Lower lobe of right lung (tissue), 2 donors: ENCODE measurements around the gene EPS8L1. TPM values are rescaled to one million over a fixed set of nuclear protein-coding genes. Genes with fewer than 3 reads are reported as not detected.
A peak's percentile ranks its signal among the peaks of the same experiment; 100 is the strongest.

Source experiments
- ATAC-seq, 2 donors: fragments of 200-7000 bp; cut with Tn5 transposase; one replicate each; pipeline ENCODE4 v1.9.1; 2020 to 2022; ENCODE audit warnings: mild to moderate bottlenecking in 2 of 2, moderate library complexity in 2 of 2
- DNase-seq: peaks from one replicate; pipeline ENCODE4 v3.0.0-alpha.2; 2020
- H3K27ac ChIP-seq: fragments of 200-600 bp; one replicate; pipeline ENCODE4 v1.8.0; 2022
- H3K27me3 ChIP-seq: fragments of 200-600 bp; one replicate; pipeline ENCODE4 v1.8.0; 2022; ENCODE audit warnings: low read depth
- H3K36me3 ChIP-seq: fragments of 200-600 bp; one replicate; pipeline ENCODE4 v1.8.0; 2022; ENCODE audit warnings: mild to moderate bottlenecking
- H3K4me1 ChIP-seq: fragments of 200-600 bp; one replicate; pipeline ENCODE4 v1.8.0; 2022
- H3K4me3 ChIP-seq: fragments of 200-600 bp; one replicate; pipeline ENCODE4 v1.8.0; 2022; ENCODE audit warnings: mild to moderate bottlenecking
- H3K9me3 ChIP-seq: fragments of 200-600 bp; one replicate; pipeline ENCODE4 v1.8.0; 2022
- CTCF ChIP-seq: fragments of 200-600 bp; IDR thresholded peaks from one replicate; pipeline ENCODE4 v1.8.0; 2022; ENCODE audit warnings: antibody characterized with exemption, mild to moderate bottlenecking
- intact Hi-C: fragments of 100-400 bp; cut with DNase I; formaldehyde crosslinking; loops from one replicate; pipeline ENCODE4 v1.11.0; 2022
- total RNA-seq: library from RNA; stranded (reverse); fragmentation: NEBNext Ultra II Directional; extraction: Animal tissue kit (Norgen Biotek cat#: 25700); gene quantifications from one replicate; pipeline ENCODE4 v1.2.1, GENCODE V29; 2021
- donor health status: DM: no; HTN: yes; CAD: no; lungs with severe emphysema.

EPS8L1 gene
- total RNA-seq, 1 donor from 2014 or later: 28.1 TPM

- Histone ChIP-seq H3K36me3 (peaks cover 27% of the 10 kb centered on the region), H3K9me3 (no peaks in the 10 kb centered on the region), H3K4me3 (no peak overlapping the region), H3K4me1 (peaks cover 41% of the 10 kb centered on the region), H3K27ac (peak overlapping the region; percentile 83), H3K27me3 (no peaks in the 10 kb centered on the region)
- DNase-seq (no peak), ATAC-seq (peak in 1 of 2 donors; percentile 27)
- no peak for TF ChIP-seq CTCF
- intact Hi-C loops: no loop called here
These were observed 37.3 kb downstream of the EPS8L1 start for GRCh38 chr19:55112777-55113569.

DNA sequence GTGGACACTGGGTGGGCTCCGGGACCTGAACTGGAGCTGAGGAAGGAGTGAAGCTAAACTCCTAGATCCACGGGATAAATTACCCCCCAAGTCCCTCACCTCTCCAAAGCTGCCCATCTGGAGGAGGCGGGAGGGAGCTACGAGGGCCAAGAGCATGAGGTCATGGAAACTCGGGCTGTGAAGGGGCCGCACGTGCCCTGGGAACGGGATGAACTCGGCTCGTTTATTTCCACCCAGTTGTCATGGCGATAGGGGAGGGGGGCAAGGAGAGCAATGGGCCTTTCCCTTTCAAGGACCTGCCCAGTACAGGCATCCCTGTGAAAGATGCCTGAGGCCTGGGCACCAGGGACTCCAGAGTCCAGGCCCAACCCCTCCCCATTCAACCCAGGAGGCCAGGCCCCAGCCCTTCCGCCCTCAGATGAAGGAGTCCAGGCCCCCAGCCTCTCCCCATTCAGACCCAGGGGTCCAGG, 37.9 kb downstream of the EPS8L1 start:
- peak overlapping the region; percentile 83 for H3K27ac ChIP-seq
- ATAC-seq (peak; percentile 55 to 66), DNase-seq (peak; percentile 81)
- H3K4me1 ChIP-seq: peaks cover 47% of the 10 kb centered on the region
- no peaks in the 10 kb centered on the region for H3K9me3 ChIP-seq
- intact Hi-C loops: no loop called here
- no peak overlapping the region for H3K4me3 ChIP-seq
- no peaks in the 10 kb centered on the region for H3K27me3 ChIP-seq
- peaks cover 27% of the 10 kb centered on the region for H3K36me3 ChIP-seq
- TF ChIP-seq CTCF: no peak

- Histone ChIP-seq H3K27ac (peak overlapping the region; percentile 83), H3K9me3 (no peaks in the 10 kb centered on the region), H3K4me1 (peaks cover 51% of the 10 kb centered on the region), H3K27me3 (no peaks in the 10 kb centered on the region), H3K4me3 (no peak overlapping the region), H3K36me3 (peaks cover 17% of the 10 kb centered on the region)
- intact Hi-C loops: no loop called here
- DNase-seq (no peak), ATAC-seq (no peak)
- no peak for TF ChIP-seq CTCF
These were observed 39.0 kb downstream of the EPS8L1 start for GRCh38 chr19:55114566-55115145.

DNA sequence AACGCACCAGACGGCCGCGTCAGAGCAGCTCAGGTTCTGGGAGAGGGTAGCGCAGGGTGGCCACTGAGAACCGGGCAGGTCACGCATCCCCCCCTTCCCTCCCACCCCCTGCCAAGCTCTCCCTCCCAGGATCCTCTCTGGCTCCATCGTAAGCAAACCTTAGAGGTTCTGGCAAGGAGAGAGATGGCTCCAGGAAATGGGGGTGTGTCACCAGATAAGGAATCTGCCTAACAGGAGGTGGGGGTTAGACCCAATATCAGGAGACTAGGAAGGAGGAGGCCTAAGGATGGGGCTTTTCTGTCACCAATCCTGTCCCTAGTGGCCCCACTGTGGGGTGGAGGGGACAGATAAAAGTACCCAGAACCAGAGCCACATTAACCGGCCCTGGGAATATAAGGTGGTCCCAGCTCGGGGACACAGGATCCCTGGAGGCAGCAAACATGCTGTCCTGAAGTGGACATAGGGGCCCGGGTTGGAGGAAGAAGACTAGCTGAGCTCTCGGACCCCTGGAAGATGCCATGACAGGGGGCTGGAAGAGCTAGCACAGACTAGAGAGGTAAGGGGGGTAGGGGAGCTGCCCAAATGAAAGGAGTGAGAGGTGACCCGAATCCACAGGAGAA, 39.9 kb downstream of the EPS8L1 start:
- ATAC-seq: no peak
- intact Hi-C loops: no loop called here
- no peak for TF ChIP-seq CTCF
- DNase-seq: no peak
- H3K4me1 ChIP-seq: peaks cover 51% of the 10 kb centered on the region
- no peaks in the 10 kb centered on the region for H3K27me3 ChIP-seq
- peak overlapping the region; percentile 89 for H3K4me3 ChIP-seq
- H3K27ac ChIP-seq: peak overlapping the region; percentile 83
- H3K9me3 ChIP-seq: no peaks in the 10 kb centered on the region
- peaks cover 8% of the 10 kb centered on the region for H3K36me3 ChIP-seq

DNA sequence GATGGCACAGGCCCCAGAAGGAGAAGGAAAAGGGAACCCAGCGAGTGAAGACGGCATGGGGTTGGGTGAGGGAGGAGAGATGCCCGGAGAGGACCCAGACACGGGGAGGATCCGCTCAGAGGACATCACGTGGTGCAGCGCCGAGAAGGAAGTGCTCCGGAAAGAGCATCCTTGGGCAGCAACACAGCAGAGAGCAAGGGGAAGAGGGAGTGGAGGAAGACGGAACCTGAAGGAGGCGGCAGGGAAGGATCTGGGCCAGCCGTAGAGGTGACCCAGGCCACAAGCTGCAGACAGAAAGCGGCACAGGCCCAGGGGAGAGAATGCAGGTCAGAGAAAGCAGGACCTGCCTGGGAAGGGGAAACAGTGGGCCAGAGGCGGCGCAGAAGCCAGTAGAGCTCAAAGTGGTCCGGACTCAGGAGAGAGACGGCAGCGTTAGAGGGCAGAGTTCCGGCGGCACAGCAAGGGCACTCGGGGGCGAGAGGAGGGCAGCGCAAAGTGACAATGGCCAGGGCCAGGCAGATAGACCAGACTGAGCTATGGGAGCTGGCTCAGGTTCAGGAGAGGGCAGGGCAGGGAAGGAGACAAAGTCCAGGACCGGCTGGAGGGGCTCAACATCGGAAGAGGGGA, 40.7 kb downstream of the EPS8L1 start:
- ATAC-seq (peak; percentile 34), DNase-seq (peak; percentile 76)
- peaks cover 8% of the 10 kb centered on the region for H3K36me3 ChIP-seq
- H3K9me3 ChIP-seq: no peaks in the 10 kb centered on the region
- H3K4me3 ChIP-seq: peak overlapping the region; percentile 89
- peak overlapping the region; percentile 85 for H3K27ac ChIP-seq
- no peaks in the 10 kb centered on the region for H3K27me3 ChIP-seq
- H3K4me1 ChIP-seq: peaks cover 51% of the 10 kb centered on the region
- intact Hi-C loops: no loop called here
- TF ChIP-seq CTCF: no peak
